SK-N-SH (cell line): ENCODE results near the gene EME2. TPM values are rescaled to one million over a fixed set of nuclear protein-coding genes. Genes with fewer than 3 reads are reported as not detected.

Experiments
- CTCF ChIA-PET: fragments of 300-600, 350-600 bp; formaldehyde crosslinking; extraction: SDS; loops from one replicate; lab custom pipeline; 2021; lab: Yijun Ruan, JAX
- POLR2A ChIA-PET: fragments of 350-600 bp; sonication (Branson Sonifier 250); formaldehyde crosslinking; extraction: SDS; loops from one replicate; lab custom pipeline; 2020; ENCODE audit warnings: antibody characterized with exemption, inconsistent platforms; lab: Yijun Ruan, JAX
- DNase-seq: peaks from one replicate; pipeline ENCODE4 v3.0.0; 2012
- H2AFZ ChIP-seq: fragments of 200-600 bp; sonication (generic); 2 replicates; pipeline ENCODE4 v1.8.1; 2016; ENCODE audit warnings: antibody characterized with exemption, mild to moderate bottlenecking, low read depth
- H3F3A ChIP-seq: fragments of 200-600 bp; sonication (generic); replicated peaks from 2 replicates; pipeline ENCODE3; 2016; ENCODE audit warnings: antibody characterized with exemption, mild to moderate bottlenecking; ENCODE audit not compliant: insufficient read depth
- H3K27ac ChIP-seq, 2 experiments: fragments of 200-500 bp in 1 of 2; fragments of 200-600 bp in 1 of 2; sonication (Bioruptor generic) in 1 of 2; sonication (generic), shearing (Covaris generic) in 1 of 2; 2 replicates each; pipeline versions ENCODE4 v1.5.1 to v1.6.1; 2014 to 2016; ENCODE audit warnings: low read depth in 2 of 2, inconsistent platforms in 1 of 2, low read length in 1 of 2, mild to moderate bottlenecking in 1 of 2, mixed read lengths in 1 of 2
- H3K27me3 ChIP-seq: fragments of 200-600 bp; sonication (generic), shearing (Covaris generic); 2 replicates; pipeline ENCODE4 v1.6.1; 2016; ENCODE audit warnings: mixed run types; ENCODE audit not compliant: insufficient read depth
- H3K36me3 ChIP-seq, 2 experiments: fragments of 200-500 bp in 1 of 2; fragments of 200-600 bp in 1 of 2; sonication (Bioruptor generic) in 1 of 2; sonication (generic) in 1 of 2; replicated peaks in 1 of 2; 2 replicates each; pipeline versions ENCODE3 to v1.5.1; 2014 to 2016; ENCODE audit warnings: low read length in 1 of 2, mild to moderate bottlenecking in 1 of 2; ENCODE audit not compliant: insufficient read depth in 2 of 2, control insufficient read depth in 1 of 2
- H3K4me1 ChIP-seq, 2 experiments: fragments of 200-500 bp in 1 of 2; fragments of 200-600 bp in 1 of 2; sonication (Bioruptor generic) in 1 of 2; sonication (generic), shearing (Covaris generic) in 1 of 2; 2 replicates each; pipeline versions ENCODE4 v1.5.1 to v1.6.1; 2014 to 2016; ENCODE audit warnings: low read depth in 1 of 2, low read length in 1 of 2, mixed run types in 1 of 2; ENCODE audit not compliant: insufficient read depth in 2 of 2, control insufficient read depth in 1 of 2
- H3K4me2 ChIP-seq: fragments of 200-600 bp; sonication (generic), shearing (Covaris generic); 2 replicates; pipeline ENCODE4 v1.6.1; 2017; ENCODE audit warnings: mixed run types
- H3K4me3 ChIP-seq, 2 experiments: fragments of 200-500 bp in 1 of 2; fragments of 200-600 bp in 1 of 2; sonication (Bioruptor generic) in 1 of 2; sonication (generic), shearing (Covaris generic) in 1 of 2; 2 replicates each; pipeline versions ENCODE4 v1.5.1 to v1.8.1; 2014 to 2016; ENCODE audit warnings: low read depth in 2 of 2, inconsistent platforms in 1 of 2, low read length in 1 of 2, mild to moderate bottlenecking in 1 of 2, mixed read lengths in 1 of 2, moderate library complexity in 1 of 2
- H3K79me2 ChIP-seq: fragments of 200-600 bp; sonication (generic); 2 replicates; pipeline ENCODE4 v1.8.1; 2017; ENCODE audit warnings: mild to moderate bottlenecking; ENCODE audit not compliant: insufficient read depth
- H3K9ac ChIP-seq: fragments of 200-600 bp; sonication (generic); 2 replicates; pipeline ENCODE4 v1.6.1; 2017; ENCODE audit warnings: mixed run types
- H3K9me2 ChIP-seq: fragments of 200-600 bp; sonication (generic); 2 replicates; pipeline ENCODE4 v1.6.1; 2017; ENCODE audit warnings: mixed run types
- H3K9me3 ChIP-seq: fragments of 200-600 bp; sonication (generic); 2 replicates; pipeline ENCODE4 v1.6.1; 2017; ENCODE audit warnings: mixed run types, mild to moderate bottlenecking, moderate library complexity
- H4K20me1 ChIP-seq: fragments of 200-600 bp; sonication (generic); 2 replicates; pipeline ENCODE4 v1.6.1; 2017; ENCODE audit warnings: mild to moderate bottlenecking, mixed run types; ENCODE audit not compliant: insufficient read depth
- ELF1 ChIP-seq: IDR thresholded peaks from 2 replicates; pipeline ENCODE4 v1.4.0; 2012
- FOSL2 ChIP-seq: IDR thresholded peaks from 2 replicates; pipeline ENCODE4 v1.4.0; 2012; ENCODE audit warnings: low read depth, mild to moderate bottlenecking, moderate library complexity, borderline replicate concordance
- GABPA ChIP-seq: IDR thresholded peaks from 2 replicates; pipeline ENCODE4 v1.4.0; 2012; ENCODE audit warnings: low read depth, mild to moderate bottlenecking
- GATA2 ChIP-seq: sonication (generic); formaldehyde crosslinking; IDR thresholded peaks from 2 replicates; pipeline ENCODE4 v1.5.0; 2020; ENCODE audit warnings: mild to moderate bottlenecking, missing genetic modification reagents
- MAX ChIP-seq: IDR thresholded peaks from 2 replicates; pipeline ENCODE4 v1.4.0; 2012; ENCODE audit warnings: low read depth
- MEF2A ChIP-seq: IDR thresholded peaks from 2 replicates; pipeline ENCODE4 v1.4.0; 2012; ENCODE audit warnings: low read depth, borderline replicate concordance
- NFIC ChIP-seq: IDR thresholded peaks from 2 replicates; pipeline ENCODE4 v1.4.0; 2012; ENCODE audit warnings: borderline replicate concordance
- NRF1 ChIP-seq: IDR thresholded peaks from 2 replicates; pipeline ENCODE4 v1.6.1; 2012; ENCODE audit warnings: low read depth, mild to moderate bottlenecking, low read length
- PBX3 ChIP-seq: IDR thresholded peaks from 2 replicates; pipeline ENCODE4; 2012
- POLR2AphosphoS5 ChIP-seq: IDR thresholded peaks from 2 replicates; pipeline ENCODE4 v1.6.1; 2012; ENCODE audit warnings: low read depth, low read length
- RAD21 ChIP-seq: IDR thresholded peaks from 2 replicates; pipeline ENCODE4 v1.6.1; 2012; ENCODE audit warnings: mild to moderate bottlenecking, low read length
- RCOR1 ChIP-seq: fragments of 150-350 bp; IDR thresholded peaks from 2 replicates; pipeline ENCODE4 v1.6.1; 2017; ENCODE audit warnings: antibody characterized with exemption, low read length
- REST ChIP-seq: IDR thresholded peaks from 2 replicates; pipeline ENCODE4 v1.6.1; 2012; ENCODE audit warnings: mild to moderate bottlenecking, low read depth, low read length, moderate library complexity
- RFX5 ChIP-seq: IDR thresholded peaks from 2 replicates; pipeline ENCODE4 v1.6.1; 2012; ENCODE audit warnings: mild to moderate bottlenecking, improper control_type of control experiment, low read length
- TAF1 ChIP-seq: IDR thresholded peaks from 2 replicates; pipeline ENCODE4 v1.6.1; 2012; ENCODE audit warnings: low read depth, mild to moderate bottlenecking, low read length, moderate library complexity, borderline replicate concordance
- TEAD4 ChIP-seq: IDR thresholded peaks from 2 replicates; pipeline ENCODE4 v1.4.0; 2012; ENCODE audit warnings: mild to moderate bottlenecking, borderline replicate concordance; ENCODE audit not compliant: insufficient read depth
- USF1 ChIP-seq: IDR thresholded peaks from 2 replicates; pipeline ENCODE4 v1.4.0; 2012; ENCODE audit warnings: low read depth, borderline replicate concordance
- YY1 ChIP-seq: IDR thresholded peaks from 2 replicates; pipeline ENCODE4 v1.4.0; 2012; ENCODE audit warnings: low read depth, mild to moderate bottlenecking
- WGBS: methylation state at CpG from one replicate; pipeline ENCODE4 v1.1.6; 2017; ENCODE audit warnings: low lambda C conversion rate; 5-methylcytosine and 5-hydroxymethylcytosine counted together
- polyA plus RNA-seq, 3 experiments: library from polyadenylated mRNA; depleted of rRNA; stranded (reverse); fragments of >200 nt; gene quantifications; 2 replicates each; pipeline ENCODE4 v1.2.3, GENCODE V29; 2012

EME2 gene
- polyA plus RNA-seq, 1 of the 3 experiments (the other 2 are of a cell fraction) = 10.1 TPM

GRCh38 chr16:1792836-1793577 is 20.4 kb downstream of the EME2 start:
- no peaks in the 10 kb centered on the region for H4K20me1 ChIP-seq
- H3K27ac ChIP-seq = no peak overlapping the region
- TF ChIP-seq MAX = no peak
- TF ChIP-seq YY1 = no peak
- TF ChIP-seq TEAD4 = no peak
- TF ChIP-seq GABPA = no peak
- TF ChIP-seq NRF1 = no peak
- TF ChIP-seq ELF1 = no peak
- TF ChIP-seq FOSL2 = no peak
- TF ChIP-seq GATA2 (CRISPR knock-in tag) = no peak
- no peak for TF ChIP-seq TAF1
- no peak for TF ChIP-seq RCOR1
- no peak for TF ChIP-seq USF1
- no peak for TF ChIP-seq MEF2A
- TF ChIP-seq POLR2AphosphoS5 = no peak
- no peak for TF ChIP-seq RFX5
- no peak for TF ChIP-seq NFIC
- TF ChIP-seq PBX3 = no peak
- TF ChIP-seq RAD21 = no peak
- TF ChIP-seq REST = no peak
- whole genome bisulfite sequencing = no CpG with 5 or more reads among the region's 33 CpGs
- POLR2A ChIA-PET = interaction anchor here (2.1 kb wide), 1 partner anchor 11 kb away, joined by 8 read pairs; the partner anchor contains the start of genes NUBP2 and SPSB3
- no peaks in the 10 kb centered on the region for H3K27me3 ChIP-seq
- H3K4me3 ChIP-seq = no peak overlapping the region
- H3K4me2 ChIP-seq = no peak overlapping the region
- no peaks in the 10 kb centered on the region for H3K9me2 ChIP-seq
- H3K36me3 ChIP-seq = peaks cover 0 to 28% of the 10 kb centered on the region in 2 experiments
- H3K9me3 ChIP-seq = no peaks in the 10 kb centered on the region
- DNase-seq = no peak
- CTCF ChIA-PET = interaction anchor here (1.4 kb wide), 1 partner anchor 9 kb away, joined by 5 read pairs; no protein-coding TSS in a partner anchor
- no peak overlapping the region for H2AFZ ChIP-seq
- H3F3A ChIP-seq = no peaks in the 10 kb centered on the region
- no peaks in the 10 kb centered on the region; a peak in 1 of 4 replicates for H3K4me1 ChIP-seq
- no peak overlapping the region for H3K9ac ChIP-seq
- H3K79me2 ChIP-seq = no peaks in the 10 kb centered on the region
